ENCODE data around the gene RNF186.
"Not testable (repeated sequence)": the region's sequence is repeated elsewhere in the genome, so short reads cannot be mapped to it uniquely, and the experiment has no call there.

RNF186 gene, protein sequence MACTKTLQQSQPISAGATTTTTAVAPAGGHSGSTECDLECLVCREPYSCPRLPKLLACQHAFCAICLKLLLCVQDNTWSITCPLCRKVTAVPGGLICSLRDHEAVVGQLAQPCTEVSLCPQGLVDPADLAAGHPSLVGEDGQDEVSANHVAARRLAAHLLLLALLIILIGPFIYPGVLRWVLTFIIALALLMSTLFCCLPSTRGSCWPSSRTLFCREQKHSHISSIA

DNA sequence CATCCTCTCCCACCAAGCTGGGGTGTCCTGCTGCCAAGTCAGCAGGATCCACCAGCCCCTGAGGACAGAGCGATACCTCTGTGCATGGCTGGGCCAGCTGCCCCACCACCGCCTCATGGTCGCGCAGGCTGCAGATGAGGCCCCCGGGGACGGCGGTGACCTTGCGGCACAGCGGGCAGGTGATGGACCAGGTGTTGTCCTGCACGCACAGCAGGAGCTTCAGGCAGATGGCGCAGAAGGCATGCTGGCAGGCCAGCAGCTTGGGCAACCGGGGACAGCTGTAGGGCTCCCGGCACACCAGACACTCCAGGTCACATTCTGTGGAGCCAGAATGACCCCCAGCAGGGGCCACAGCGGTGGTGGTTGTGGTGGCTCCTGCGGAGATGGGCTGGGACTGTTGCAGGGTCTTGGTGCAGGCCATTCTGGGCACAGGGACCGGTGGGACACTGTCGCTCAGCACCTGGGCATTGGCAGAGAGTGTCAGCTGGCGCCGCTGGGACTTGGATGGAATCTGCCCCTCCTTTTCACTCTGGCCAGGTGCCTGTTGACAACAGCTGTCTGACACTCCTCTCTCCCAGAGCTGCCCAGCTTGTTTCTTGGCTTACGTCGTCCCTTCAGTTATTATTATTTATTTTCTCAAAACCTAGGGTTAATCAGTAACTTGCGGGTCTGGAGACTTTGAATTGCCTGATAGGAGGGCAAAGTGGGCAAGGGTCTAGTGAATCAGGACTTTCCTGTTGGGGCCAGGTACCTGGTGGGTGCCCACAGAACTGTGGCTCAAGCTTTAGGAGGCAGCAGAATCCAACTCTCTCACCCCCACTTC, at the start of gene RNF186:
Gene RNF186, minus strand, starts transcription at position 603 of the 823 bp plus-strand sequence. Its CDS starts 182 bp downstream, at position 421.
- in situ Hi-C loops (cut with MboI; ENCODE audit: low sequenced_read_pairs): no loop called here

- in situ Hi-C loops (cut with MboI; ENCODE audit: low sequenced_read_pairs): no loop called here
Observed at GRCh38 chr1:19864570-19865160, 49.6 kb upstream of the RNF186 start.

GRCh38 chr1:19862944-19863343, 47.9 kb upstream of the RNF186 start:
- in situ Hi-C loops (cut with MboI; ENCODE audit: low sequenced_read_pairs): no loop called here

- in situ Hi-C loops (cut with MboI; ENCODE audit: low sequenced_read_pairs): no loop called here
Observed at GRCh38 chr1:19861842-19862530, 46.9 kb upstream of the RNF186 start.

- in situ Hi-C loops (cut with MboI; ENCODE audit: low sequenced_read_pairs): no loop called here
Observed at GRCh38 chr1:19861034-19861433, 46.0 kb upstream of the RNF186 start.

GRCh38 chr1:19860418-19860817, 45.3 kb upstream of the RNF186 start:
- in situ Hi-C loops (cut with MboI; ENCODE audit: low sequenced_read_pairs): no loop called here

GRCh38 chr1:19859876-19860275, 44.8 kb upstream of the RNF186 start:
- in situ Hi-C loops (cut with MboI; ENCODE audit: low sequenced_read_pairs): no loop called here

- in situ Hi-C loops (cut with MboI; ENCODE audit: low sequenced_read_pairs): no loop called here
Observed at GRCh38 chr1:19858893-19859292, 43.8 kb upstream of the RNF186 start.

- in situ Hi-C loops (cut with MboI; ENCODE audit: low sequenced_read_pairs): no loop called here
Observed at GRCh38 chr1:19854866-19855265, 39.8 kb upstream of the RNF186 start.

- in situ Hi-C loops (cut with MboI; ENCODE audit: low sequenced_read_pairs): no loop called here
Observed at GRCh38 chr1:19852036-19852435, 37.0 kb upstream of the RNF186 start.

GRCh38 chr1:19850214-19850613, 35.1 kb upstream of the RNF186 start:
- in situ Hi-C loops (cut with MboI; ENCODE audit: low sequenced_read_pairs): no loop called here

- in situ Hi-C loops (cut with MboI; ENCODE audit: low sequenced_read_pairs): not testable (repeated sequence)
Observed at GRCh38 chr1:19849307-19849706, 34.2 kb upstream of the RNF186 start.

- in situ Hi-C loops (cut with MboI; ENCODE audit: low sequenced_read_pairs): not testable (repeated sequence)
Observed at GRCh38 chr1:19847334-19847733, 32.3 kb upstream of the RNF186 start.

DNA sequence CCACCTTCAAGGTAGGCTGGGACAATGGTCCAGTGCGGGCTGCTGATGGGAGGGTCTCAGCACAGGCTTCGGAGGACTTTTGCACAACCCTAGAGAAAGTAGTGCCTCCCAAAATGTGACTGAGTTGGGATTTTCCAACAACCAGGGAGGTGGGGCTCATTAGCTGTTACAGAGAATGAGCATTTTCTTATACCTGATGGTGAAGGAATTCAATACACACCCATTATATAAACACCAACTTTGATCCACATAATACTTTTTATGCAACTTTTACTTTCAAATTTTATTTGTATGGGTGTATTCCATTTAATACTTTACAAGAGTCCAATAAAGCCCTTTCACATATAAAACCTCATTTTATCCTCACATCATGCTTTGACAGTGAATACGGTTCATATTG, 31.3 kb upstream of the RNF186 start:
- in situ Hi-C loops (cut with MboI; ENCODE audit: low sequenced_read_pairs): no loop called here

GRCh38 chr1:19845555-19845954, 30.5 kb upstream of the RNF186 start:
- in situ Hi-C loops (cut with MboI; ENCODE audit: low sequenced_read_pairs): no loop called here

DNA sequence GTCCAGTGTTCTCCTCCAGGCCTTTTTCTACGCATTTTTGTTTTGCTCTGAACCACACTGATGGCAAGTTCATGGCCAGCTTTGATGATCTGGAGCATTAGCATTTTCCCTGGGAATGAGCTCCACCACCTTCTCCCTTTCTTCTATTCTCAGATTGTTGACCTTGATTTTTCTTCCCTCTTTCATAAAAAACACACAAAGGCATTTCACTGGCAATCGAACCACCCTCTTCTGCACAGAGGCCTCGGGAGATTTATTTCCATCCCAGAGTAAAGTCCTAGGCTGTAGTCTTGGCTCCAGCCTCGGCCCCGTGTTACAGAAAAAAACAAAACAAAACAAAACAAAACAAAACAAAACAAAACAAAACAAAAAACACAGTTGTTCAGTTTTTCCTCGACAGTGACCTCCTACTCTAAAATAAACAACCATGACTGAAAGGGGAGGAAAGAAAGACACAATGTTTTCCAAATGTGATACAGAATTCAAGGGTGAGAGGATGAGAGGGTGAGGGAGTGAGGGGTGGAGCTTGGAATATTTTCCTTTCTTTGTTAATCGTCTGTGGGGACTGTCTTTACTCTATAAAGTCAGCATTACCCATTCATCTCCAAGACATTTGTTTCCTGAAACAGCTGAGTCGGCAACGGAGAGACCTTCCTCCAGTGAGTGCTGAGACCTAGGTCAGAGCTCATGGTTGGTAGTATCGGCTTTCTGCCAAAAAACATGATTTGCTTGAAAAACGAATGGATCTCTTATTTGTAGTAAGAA, 29.8 kb upstream of the RNF186 start:
- in situ Hi-C loops (cut with MboI; ENCODE audit: low sequenced_read_pairs): no loop called here

DNA sequence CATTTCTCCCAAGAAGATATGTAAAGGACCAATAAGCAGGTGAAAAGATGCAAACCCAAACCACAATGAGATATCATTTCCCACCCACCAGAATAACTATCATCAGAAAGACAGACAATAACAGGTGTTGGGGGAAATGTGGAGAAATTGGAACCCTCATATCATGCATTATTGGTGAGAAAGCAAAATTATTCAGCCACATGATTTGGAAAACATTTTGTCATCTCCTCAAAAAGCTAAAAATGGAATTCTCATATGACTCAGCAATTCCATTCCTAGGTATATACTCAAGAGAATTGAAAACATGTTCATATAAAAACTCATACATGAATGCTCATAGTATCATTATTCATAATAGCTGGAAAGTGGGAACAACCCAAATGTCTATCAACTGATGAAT, 25.1 kb upstream of the RNF186 start:
- in situ Hi-C loops (cut with MboI; ENCODE audit: low sequenced_read_pairs): no loop called here

DNA sequence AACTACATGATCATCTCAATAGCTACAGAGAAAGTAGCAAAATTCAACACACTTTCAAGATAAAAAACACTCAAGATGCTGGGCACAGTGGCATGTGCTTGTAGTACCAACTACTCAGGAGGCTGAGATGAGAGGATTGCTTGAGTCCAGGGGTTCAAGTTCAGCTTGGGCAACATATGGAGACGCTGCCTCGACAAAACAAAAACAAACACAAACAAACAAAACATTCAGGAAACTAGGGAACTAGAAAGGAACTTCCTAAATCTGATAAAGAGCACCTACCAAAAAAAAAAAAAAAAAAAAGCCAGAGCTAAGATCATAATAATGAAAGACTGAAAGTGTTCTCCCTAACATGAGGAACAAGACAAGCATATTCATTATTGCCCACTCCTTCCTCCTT, 22.8 kb upstream of the RNF186 start:
- in situ Hi-C loops (cut with MboI; ENCODE audit: low sequenced_read_pairs): no loop called here

DNA sequence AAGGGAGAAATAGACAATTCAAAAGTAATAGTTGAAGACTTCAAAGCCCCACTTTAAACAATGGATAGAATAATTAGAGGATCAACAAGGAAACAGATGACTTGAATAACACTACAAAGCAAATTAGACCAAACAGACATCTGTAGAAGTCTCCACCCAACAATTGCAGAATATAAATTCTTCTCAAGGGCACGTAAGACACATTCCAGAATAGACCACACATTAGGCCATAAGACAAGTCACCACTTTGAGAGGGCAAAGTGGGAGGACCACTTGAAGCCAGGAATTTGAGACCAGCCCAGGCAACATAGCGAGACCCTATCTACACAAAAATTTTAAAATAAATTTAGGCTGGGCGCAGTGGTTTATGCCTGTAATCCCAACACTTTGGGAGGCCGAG, 20.5 kb upstream of the RNF186 start:
- in situ Hi-C loops (cut with MboI; ENCODE audit: low sequenced_read_pairs): no loop called here

DNA sequence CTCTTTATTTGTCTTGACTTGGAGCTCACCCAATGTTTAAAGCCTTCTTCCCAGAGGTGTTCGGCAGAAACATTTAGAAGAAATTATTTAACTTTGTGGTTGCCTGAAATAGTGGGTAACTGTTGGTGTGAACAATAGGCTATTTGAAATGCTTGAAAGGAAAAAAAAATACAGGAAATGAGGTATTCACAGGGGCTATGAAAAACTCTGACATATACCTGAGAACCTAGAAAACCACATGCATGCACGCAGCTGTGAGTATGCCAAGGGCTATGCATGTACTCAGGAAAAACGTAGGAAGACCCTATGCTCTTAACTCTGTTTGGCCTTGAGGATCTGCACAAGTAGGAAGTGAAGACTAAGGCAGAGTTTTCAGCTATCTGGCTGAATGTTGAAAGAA, 16.4 kb upstream of the RNF186 start:
- in situ Hi-C loops (cut with MboI; ENCODE audit: low sequenced_read_pairs): no loop called here

GRCh38 chr1:19828546-19828945, 13.5 kb upstream of the RNF186 start:
- in situ Hi-C loops (cut with MboI; ENCODE audit: low sequenced_read_pairs): no loop called here

Data from HL-60/S4 treated with phorbol 12-myristate 13-acetate at 8.2 ng/mL for 4 days and 3 days (cell line).